PC-9 (cell line): ENCODE data around the gene KIF2A.

ENCODE experiments used
- CTCF ChIP-seq: fragments of 200-600 bp; sonication (generic); conservative IDR thresholded peaks from 2 replicates; pipeline ENCODE4 v1.6.1; 2017; ENCODE audit warnings: mixed run types, antibody characterized with exemption, mild to moderate bottlenecking, moderate library complexity
- EZH2 ChIP-seq: fragments of 200-600 bp; sonication (generic); IDR thresholded peaks from 2 replicates; pipeline ENCODE4 v1.8.0; 2017; ENCODE audit warnings: antibody characterized with exemption, low read depth

- TF ChIP-seq CTCF (no peak), EZH2 (no peak)
Measured at GRCh38 chr5:62287237-62287636, 18.8 kb upstream of the KIF2A start.
